HG03575 (cell line): ENCODE data around the gene TGM1.
"Not testable (repeated sequence)": the region's sequence is repeated elsewhere in the genome, so short reads cannot be mapped to it uniquely, and the experiment has no call there.

Experiments
- ATAC-seq: cut with Tn5 transposase; IDR thresholded peaks from one replicate; pipeline ENCODE4 v1.9.1; 2021; ENCODE audit not compliant: unreplicated experiment, insufficient number of reproducible peaks, low FRiP score; ENCODE audit errors: extremely low read depth

The TGM1 gene

GRCh38 chr14:24259282-24260025 is 3.5 kb downstream of the TGM1 start:
- no peak for ATAC-seq

- ATAC-seq = no peak
Observed at GRCh38 chr14:24258548-24259265, 4.3 kb downstream of the TGM1 start.

GRCh38 chr14:24258119-24258518 is 4.9 kb downstream of the TGM1 start:
- no peak for ATAC-seq

GRCh38 chr14:24256960-24257359 is 6.0 kb downstream of the TGM1 start:
- no peak for ATAC-seq

- ATAC-seq = no peak
Observed at GRCh38 chr14:24255931-24256711, 6.9 kb downstream of the TGM1 start.

- no peak for ATAC-seq
Observed at GRCh38 chr14:24255438-24255837, 7.5 kb downstream of the TGM1 start.

- ATAC-seq = no peak
Observed at GRCh38 chr14:24254630-24255392, 8.2 kb downstream of the TGM1 start.

- ATAC-seq = no peak
Observed at GRCh38 chr14:24253936-24254335, 9.0 kb downstream of the TGM1 start.

GRCh38 chr14:24252289-24253124 is 10.5 kb downstream of the TGM1 start:
- ATAC-seq = no peak

- ATAC-seq = no peak
Observed at GRCh38 chr14:24251880-24252288, 11.1 kb downstream of the TGM1 start.

- no peak for ATAC-seq
Observed at GRCh38 chr14:24250354-24250753, 12.6 kb downstream of the TGM1 start.

GRCh38 chr14:24249230-24250021 is 13.6 kb downstream of the TGM1 start:
- ATAC-seq = no peak

GRCh38 chr14:24247422-24247821 is 15.6 kb downstream of the TGM1 start:
- no peak for ATAC-seq

GRCh38 chr14:24246765-24247212 is 16.2 kb downstream of the TGM1 start:
- no peak for ATAC-seq

GRCh38 chr14:24245350-24245749 is 17.6 kb downstream of the TGM1 start:
- ATAC-seq = not testable (repeated sequence)

- ATAC-seq = no peak
Observed at GRCh38 chr14:24243336-24243836, 19.6 kb downstream of the TGM1 start.

GRCh38 chr14:24241829-24242443 is 21.0 kb downstream of the TGM1 start:
- ATAC-seq = peak; percentile 27
